ENCODE data around the gene GABRB2.

GABRB2 gene

GRCh38 chr5:161399996-161400562 is 146.4 kb downstream of the GABRB2 start (continued):
- TF ChIP-seq ZC3H10 (CRISPR knock-in tag; IDR thresholded peaks at IDR 0.05) = no peak

GRCh38 chr5:161397448-161397847 is 149.1 kb downstream of the GABRB2 start:
- ATAC-seq = no peak
- no peak for TF ChIP-seq ESRRG (CRISPR knock-in tag; IDR thresholded peaks at IDR 0.05)
- TF ChIP-seq GLIS3 (CRISPR knock-in tag; IDR thresholded peaks at IDR 0.05) = no peak
- TF ChIP-seq TOX (CRISPR knock-in tag; IDR thresholded peaks at IDR 0.05; ENCODE audit: borderline replicate concordance) = no peak
- no peak for TF ChIP-seq TCF4 (CRISPR knock-in tag; IDR thresholded peaks at IDR 0.05; ENCODE audit: borderline replicate concordance)
- TF ChIP-seq ZNF8 (CRISPR knock-in tag; IDR thresholded peaks at IDR 0.05) = no peak
- no peak for TF ChIP-seq RARB (CRISPR knock-in tag; IDR thresholded peaks at IDR 0.05)
- TF ChIP-seq ZNF70 (CRISPR knock-in tag; IDR thresholded peaks at IDR 0.05) = no peak
- TF ChIP-seq ZNF565 (CRISPR knock-in tag; conservative IDR thresholded peaks at IDR 0.05; ENCODE audit: low read depth) = no peak

- ATAC-seq = no peak
- TF ChIP-seq BACH2 (CRISPR knock-in tag; IDR thresholded peaks at IDR 0.05; ENCODE audit: borderline replicate concordance) = no peak
- TF ChIP-seq SNAI2 (CRISPR knock-in tag; IDR thresholded peaks at IDR 0.05) = no peak
- no peak for TF ChIP-seq ISL1 (CRISPR knock-in tag; IDR thresholded peaks at IDR 0.05)
- TF ChIP-seq ZNF70 (CRISPR knock-in tag; IDR thresholded peaks at IDR 0.05) = no peak
- TF ChIP-seq TOX (CRISPR knock-in tag; IDR thresholded peaks at IDR 0.05; ENCODE audit: borderline replicate concordance) = no peak
- no peak for TF ChIP-seq TSHZ2 (CRISPR knock-in tag; IDR thresholded peaks at IDR 0.05)
- no peak for TF ChIP-seq PPARA (CRISPR knock-in tag; IDR thresholded peaks at IDR 0.05; ENCODE audit: borderline replicate concordance)
- TF ChIP-seq CSRNP3 (CRISPR knock-in tag; IDR thresholded peaks at IDR 0.05) = no peak
- TF ChIP-seq ZFP30 (CRISPR knock-in tag; IDR thresholded peaks at IDR 0.05) = no peak
- no peak for TF ChIP-seq CSDC2 (CRISPR knock-in tag; IDR thresholded peaks at IDR 0.05)
- no peak for TF ChIP-seq TCF4 (CRISPR knock-in tag; IDR thresholded peaks at IDR 0.05; ENCODE audit: borderline replicate concordance)
- TF ChIP-seq OSR1 (CRISPR knock-in tag; IDR thresholded peaks at IDR 0.05) = no peak
- no peak for TF ChIP-seq PATZ1 (CRISPR knock-in tag; IDR thresholded peaks at IDR 0.05; ENCODE audit: borderline replicate concordance)
- no peak for TF ChIP-seq ZC3H10 (CRISPR knock-in tag; IDR thresholded peaks at IDR 0.05)
- no peak for TF ChIP-seq POU6F1 (CRISPR knock-in tag; IDR thresholded peaks at IDR 0.05; ENCODE audit: borderline replicate concordance, low read depth)
- no peak for TF ChIP-seq GLIS3 (CRISPR knock-in tag; IDR thresholded peaks at IDR 0.05)
Observed at GRCh38 chr5:161396171-161396570, 150.4 kb downstream of the GABRB2 start.

- TF ChIP-seq CREB5 (CRISPR knock-in tag; IDR thresholded peaks at IDR 0.05; ENCODE audit: low read depth) = no peak
- TF ChIP-seq ZNF70 (CRISPR knock-in tag; IDR thresholded peaks at IDR 0.05) = no peak
- no peak for TF ChIP-seq TSHZ2 (CRISPR knock-in tag; IDR thresholded peaks at IDR 0.05)
- TF ChIP-seq GLIS3 (CRISPR knock-in tag; IDR thresholded peaks at IDR 0.05) = no peak
- TF ChIP-seq RARB (CRISPR knock-in tag; IDR thresholded peaks at IDR 0.05) = no peak
- TF ChIP-seq ZFP3 (CRISPR knock-in tag; IDR thresholded peaks at IDR 0.05) = no peak
- no peak for TF ChIP-seq ARNTL (CRISPR knock-in tag; IDR thresholded peaks at IDR 0.05; ENCODE audit: borderline replicate concordance, low read depth)
- no peak for TF ChIP-seq ESRRG (CRISPR knock-in tag; IDR thresholded peaks at IDR 0.05)
- no peak for ATAC-seq
Observed at GRCh38 chr5:161391724-161392123, 154.8 kb downstream of the GABRB2 start.
